Chondrocyte (in vitro differentiated cells): Measurements from ENCODE around the gene BSG. TPM values are rescaled to one million over a fixed set of nuclear protein-coding genes. Genes with fewer than 3 reads are reported as not detected.
A peak's percentile ranks its signal among the peaks of the same experiment; 100 is the strongest.

ENCODE experiments used
- DNase-seq: peaks from one replicate; pipeline ENCODE4 v3.0.0; 2021; ENCODE audit warnings: mixed read lengths, low spot score
- H3K27ac Mint-ChIP-seq: one replicate; pipeline ENCODE4 v1.8.0; 2021; ENCODE audit warnings: mild to moderate bottlenecking, moderate library complexity, mixed read lengths; ENCODE audit not compliant: unreplicated experiment
- H3K27me3 Mint-ChIP-seq: 2 replicates; pipeline ENCODE4 v1.8.0; 2021; ENCODE audit warnings: low read depth, mixed read lengths
- H3K36me3 Mint-ChIP-seq: 2 replicates; pipeline ENCODE4 v1.8.0; 2021; ENCODE audit warnings: low read depth, mixed read lengths
- H3K4me1 Mint-ChIP-seq: 2 replicates; pipeline ENCODE4 v1.8.0; 2021; ENCODE audit warnings: low read depth, mild to moderate bottlenecking, mixed read lengths
- H3K4me3 Mint-ChIP-seq: one replicate; pipeline ENCODE4 v1.8.0; 2021; ENCODE audit warnings: mild to moderate bottlenecking, moderate library complexity, mixed read lengths; ENCODE audit not compliant: unreplicated experiment
- H3K9me3 Mint-ChIP-seq: 2 replicates; pipeline ENCODE4 v1.8.0; 2021; ENCODE audit warnings: low read depth, mixed read lengths
- CTCF ChIP-seq: fragments of 200-600 bp; sonication (generic); IDR thresholded peaks from 2 replicates; pipeline ENCODE4 v1.5.0; 2021; ENCODE audit warnings: antibody characterized with exemption, mild to moderate bottlenecking, moderate library complexity
- total RNA-seq: library from RNA; stranded (reverse); gene quantifications from 3 replicates; pipeline ENCODE4 v1.2.1, GENCODE V29; 2021

BSG gene
- total RNA-seq, 1 donor from 2014 or later: 440 TPM

DNA sequence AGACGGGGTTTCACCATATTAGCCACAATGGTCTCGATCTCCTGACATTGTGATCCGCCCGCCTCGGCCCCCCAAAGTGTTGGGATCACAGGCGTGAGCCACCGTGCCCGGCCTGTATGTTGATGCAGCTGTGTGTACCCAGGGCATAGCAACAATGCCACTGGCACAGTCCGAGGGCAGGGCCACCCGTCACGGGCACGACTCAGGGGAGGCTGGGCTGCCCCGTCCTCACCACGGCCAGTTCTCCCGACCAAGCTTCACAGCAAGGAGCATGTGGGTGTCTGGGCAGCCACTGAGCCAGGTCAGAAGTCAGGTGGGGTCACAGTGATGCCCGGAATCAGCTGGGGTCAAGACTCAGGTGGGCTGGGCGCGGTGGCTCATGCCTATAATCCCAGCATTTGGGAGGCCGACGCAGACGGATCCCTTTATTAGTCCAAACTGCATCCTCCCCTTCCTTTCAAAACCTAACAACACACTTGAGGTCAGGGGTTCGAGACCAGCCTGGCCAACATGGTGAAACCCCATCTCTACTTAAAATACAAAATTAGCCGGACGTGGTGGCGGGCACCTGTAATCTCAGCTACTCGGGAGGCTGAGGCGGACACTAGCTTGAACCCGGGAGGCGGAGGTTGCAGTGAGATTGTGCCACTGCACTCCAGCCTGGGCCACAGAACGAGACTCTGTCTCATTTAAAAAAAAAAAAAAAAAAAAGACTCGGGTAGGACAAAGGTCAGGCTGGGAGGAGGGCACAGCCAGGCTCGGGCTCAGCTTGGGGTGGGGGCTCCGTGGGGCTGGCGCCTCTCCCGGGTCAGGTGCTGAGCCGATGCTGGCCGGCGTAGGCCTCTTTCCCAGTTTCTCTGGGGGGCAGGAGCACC is 42.0 kb upstream of the BSG start:
- Mint-ChIP-seq H3K27ac (peak overlapping the region; percentile 65), H3K27me3 (no peaks in the 10 kb centered on the region), H3K4me3 (peak overlapping the region; percentile 70), H3K36me3 (no peaks in the 10 kb centered on the region), H3K9me3 (no peaks in the 10 kb centered on the region), H3K4me1 (peaks cover 20% of the 10 kb centered on the region)
- DNase-seq: peak; percentile 86
- TF ChIP-seq CTCF: no peak

- TF ChIP-seq CTCF: peak; percentile 46
- no peaks in the 10 kb centered on the region for H3K9me3 Mint-ChIP-seq
- no peaks in the 10 kb centered on the region for H3K27me3 Mint-ChIP-seq
- H3K4me1 Mint-ChIP-seq: peaks cover 18% of the 10 kb centered on the region
- peak; percentile 89 for DNase-seq
- peak overlapping the region; percentile 70 for H3K4me3 Mint-ChIP-seq
- peak overlapping the region; percentile 65 for H3K27ac Mint-ChIP-seq
- H3K36me3 Mint-ChIP-seq: peaks cover 1% of the 10 kb centered on the region
These were observed 41.2 kb upstream of the BSG start for GRCh38 chr19:531009-531752.

GRCh38 chr19:531753-532560 is 40.4 kb upstream of the BSG start, which contains the start of gene CDC34:
CDC34 (plus strand) TSS chr19:531760; CDS start chr19:531932, 172 bp downstream.
- H3K9me3 Mint-ChIP-seq: no peaks in the 10 kb centered on the region
- H3K4me1 Mint-ChIP-seq: peaks cover 18% of the 10 kb centered on the region
- H3K27me3 Mint-ChIP-seq: no peaks in the 10 kb centered on the region
- peak within 1 kb of the TSS; percentile 88 for H3K4me3 Mint-ChIP-seq
- peaks cover 1% of the 10 kb centered on the region for H3K36me3 Mint-ChIP-seq
- peak within 1 kb of the TSS; percentile 96 for H3K27ac Mint-ChIP-seq
- TF ChIP-seq CTCF: no peak
- peak; percentile 79 for DNase-seq

- Mint-ChIP-seq H3K27ac (peak overlapping the region; percentile 96), H3K4me1 (peaks cover 18% of the 10 kb centered on the region), H3K4me3 (peak overlapping the region; percentile 88), H3K36me3 (peaks cover 1% of the 10 kb centered on the region), H3K9me3 (no peaks in the 10 kb centered on the region), H3K27me3 (no peaks in the 10 kb centered on the region)
- peak; percentile 90 for DNase-seq
- peak; percentile 86 for TF ChIP-seq CTCF
These were observed 39.6 kb upstream of the BSG start for GRCh38 chr19:532561-533363.
